Measurements from ENCODE around the gene FHIT.

- TF ChIP-seq TAF1 (IDR thresholded peaks at IDR 0.05; ENCODE audit: borderline replicate concordance, low read depth, low read length) (no peak), POLR2A (IDR thresholded peaks at IDR 0.05; ENCODE audit: low read depth, low read length) (no peak)
Observed at GRCh38 chr3:60085649-60086048, 1165.6 kb downstream of the FHIT start.

Data from GM12892 (cell line).